HL-60 (cell line): Measurements from ENCODE around the gene DDIAS.
"Not testable (repeated sequence)": the region's sequence is repeated elsewhere in the genome, so short reads cannot be mapped to it uniquely, and the experiment has no call there.

Source experiments
- GABPA ChIP-seq: IDR thresholded peaks from 2 replicates; pipeline ENCODE4 v1.6.1; 2012; ENCODE audit warnings: low read depth
- TF ChIP-seq, protein P1 (sequence below): IDR thresholded peaks from one replicate; pipeline ENCODE4 v1.5.1; 2011; ENCODE audit warnings: low read length, control low read depth, inconsistent platforms; ENCODE audit not compliant: insufficient read depth

DNA sequence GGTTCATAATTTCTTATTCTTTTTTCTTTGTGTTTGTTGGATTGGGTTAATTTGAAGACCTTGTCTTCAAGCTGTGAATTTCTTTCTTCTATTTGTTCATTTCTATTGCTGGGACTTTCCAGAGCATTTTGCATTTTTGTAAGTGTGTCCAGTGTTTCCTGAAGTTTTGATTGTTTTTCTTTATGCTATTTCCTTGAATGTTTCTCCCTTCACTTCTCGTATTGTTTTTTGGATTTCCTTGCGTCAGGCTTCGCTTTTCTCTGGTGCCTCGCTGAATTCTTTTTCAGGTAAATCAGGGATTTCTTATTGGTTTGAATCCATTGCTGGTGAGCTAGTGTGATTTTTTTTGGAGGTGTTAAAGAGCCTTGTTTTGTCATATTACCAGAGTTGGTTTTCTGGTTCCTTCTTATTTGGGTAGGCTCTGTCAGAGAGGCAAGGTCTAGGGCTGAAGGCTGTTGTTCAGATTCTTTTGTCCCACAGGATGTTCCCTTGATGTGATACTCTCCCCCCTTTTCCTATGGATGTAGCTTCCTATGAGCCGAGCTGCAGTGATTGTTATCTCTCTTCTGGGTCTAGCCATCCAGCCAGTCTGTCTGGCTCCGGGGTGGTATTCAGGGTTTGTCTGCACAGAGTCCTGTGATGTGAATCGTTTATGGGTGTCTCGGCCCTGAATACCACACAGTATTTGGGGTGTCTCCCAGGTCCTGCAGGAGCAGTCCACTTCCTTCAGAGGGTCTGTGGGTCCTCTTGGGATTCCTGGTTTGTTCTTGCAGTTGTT is 21.0 kb downstream of the DDIAS start:
- TF ChIP-seq, protein P1, sequence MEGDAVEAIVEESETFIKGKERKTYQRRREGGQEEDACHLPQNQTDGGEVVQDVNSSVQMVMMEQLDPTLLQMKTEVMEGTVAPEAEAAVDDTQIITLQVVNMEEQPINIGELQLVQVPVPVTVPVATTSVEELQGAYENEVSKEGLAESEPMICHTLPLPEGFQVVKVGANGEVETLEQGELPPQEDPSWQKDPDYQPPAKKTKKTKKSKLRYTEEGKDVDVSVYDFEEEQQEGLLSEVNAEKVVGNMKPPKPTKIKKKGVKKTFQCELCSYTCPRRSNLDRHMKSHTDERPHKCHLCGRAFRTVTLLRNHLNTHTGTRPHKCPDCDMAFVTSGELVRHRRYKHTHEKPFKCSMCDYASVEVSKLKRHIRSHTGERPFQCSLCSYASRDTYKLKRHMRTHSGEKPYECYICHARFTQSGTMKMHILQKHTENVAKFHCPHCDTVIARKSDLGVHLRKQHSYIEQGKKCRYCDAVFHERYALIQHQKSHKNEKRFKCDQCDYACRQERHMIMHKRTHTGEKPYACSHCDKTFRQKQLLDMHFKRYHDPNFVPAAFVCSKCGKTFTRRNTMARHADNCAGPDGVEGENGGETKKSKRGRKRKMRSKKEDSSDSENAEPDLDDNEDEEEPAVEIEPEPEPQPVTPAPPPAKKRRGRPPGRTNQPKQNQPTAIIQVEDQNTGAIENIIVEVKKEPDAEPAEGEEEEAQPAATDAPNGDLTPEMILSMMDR: not testable (repeated sequence)
- TF ChIP-seq GABPA: not testable (repeated sequence)
